Natural killer cell treated with Interleukin-12 subunit alpha and Interleukin-12 subunit beta and Interleukin-15 and Interleukin-18, amount 100 ng/mL, for 72 hours (primary cell): Measurements from ENCODE around the gene MED12L. TPM values are rescaled to one million over a fixed set of nuclear protein-coding genes. Genes with fewer than 3 reads are reported as not detected.

Source experiments
- total RNA-seq, 2 donors: library from RNA; stranded (reverse); gene quantifications; one replicate each; pipeline ENCODE4 v1.2.3, GENCODE V29; 2022

The MED12L gene
- total RNA-seq, 2 donors from 2014 or later = 1.7 to 2.8 TPM

Other genes starting within 250 kb of the MED12L start
- gene MINDY4B, start 180.2 kb upstream of the MED12L start, total RNA-seq = not detected
- not detected for gene CLRN1, start 112.9 kb upstream of the MED12L start, total RNA-seq
- 10 to 100 TPM; 21.3 to 66.1 TPM for gene GPR171, start 117.6 kb downstream of the MED12L start, total RNA-seq
- gene P2RY14, start 192.9 kb downstream of the MED12L start, total RNA-seq = 1 to 10 TPM; 2.0 to 2.1 TPM
- gene GPR87, start 231.2 kb downstream of the MED12L start, total RNA-seq = not detected
- gene P2RY13, start 243.9 kb downstream of the MED12L start, total RNA-seq = not detected